Activated T-cell treated with anti-CD3 and anti-CD28 coated beads, Interleukin-2, amount 50 U/mL, for 24 hours (primary cell): ENCODE measurements around the gene LRRC8E.
"Not testable (repeated sequence)": the region's sequence is repeated elsewhere in the genome, so short reads cannot be mapped to it uniquely, and the experiment has no call there.

Source experiments
- DNase-seq: peaks from one replicate; pipeline ENCODE4 v3.0.0-alpha.2; 2020
- H3K27ac Mint-ChIP-seq: 2 replicates; pipeline ENCODE4 v1.8.0; 2020; ENCODE audit warnings: mild to moderate bottlenecking, mixed read lengths
- H3K27me3 Mint-ChIP-seq: 2 replicates; pipeline ENCODE4 v1.8.0; 2020; ENCODE audit warnings: mixed read lengths
- H3K36me3 Mint-ChIP-seq: 2 replicates; pipeline ENCODE4 v1.8.0; 2020; ENCODE audit warnings: low read depth, mixed read lengths
- H3K4me1 Mint-ChIP-seq: 2 replicates; pipeline ENCODE4 v1.8.0; 2020; ENCODE audit warnings: low read depth, mixed read lengths
- H3K4me3 Mint-ChIP-seq: 2 replicates; pipeline ENCODE4 v1.8.0; 2020; ENCODE audit warnings: mild to moderate bottlenecking, moderate library complexity, mixed read lengths
- H3K9me3 Mint-ChIP-seq: 2 replicates; pipeline ENCODE4 v1.8.0; 2020; ENCODE audit warnings: mixed read lengths

LRRC8E gene

GRCh38 chr19:7879836-7880235 is 8.5 kb upstream of the LRRC8E start:
- no peaks in the 10 kb centered on the region for H3K9me3 Mint-ChIP-seq
- H3K27ac Mint-ChIP-seq, result no peak overlapping the region
- peaks cover under 1% of the 10 kb centered on the region for H3K4me1 Mint-ChIP-seq
- no peaks in the 10 kb centered on the region for H3K36me3 Mint-ChIP-seq
- no peak for DNase-seq
- H3K4me3 Mint-ChIP-seq, result no peak overlapping the region
- peaks cover 13% of the 10 kb centered on the region for H3K27me3 Mint-ChIP-seq

DNA sequence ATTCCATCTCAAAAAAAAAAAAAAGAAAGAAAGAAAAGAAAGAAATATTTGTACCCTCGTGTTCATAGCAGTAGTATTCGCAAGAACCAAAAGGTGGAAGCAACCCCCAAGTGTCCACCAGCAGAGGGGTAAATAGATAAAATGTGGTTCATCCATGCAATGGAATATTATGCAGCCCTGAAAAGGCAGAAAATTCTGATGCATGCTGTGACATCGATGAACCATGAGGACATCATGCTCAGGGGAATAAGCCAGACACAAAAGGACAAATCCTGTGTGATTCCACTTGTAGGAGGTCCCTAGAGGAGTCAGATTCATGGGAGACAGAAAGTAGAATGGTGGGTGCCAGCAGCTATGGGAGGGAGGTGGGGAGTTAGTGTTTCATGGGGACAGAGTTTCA is 6.4 kb upstream of the LRRC8E start:
- H3K4me1 Mint-ChIP-seq, result no peaks in the 10 kb centered on the region
- no peak overlapping the region for H3K27ac Mint-ChIP-seq
- DNase-seq, result no peak
- H3K27me3 Mint-ChIP-seq, result peaks cover 3% of the 10 kb centered on the region
- H3K9me3 Mint-ChIP-seq, result no peaks in the 10 kb centered on the region
- no peaks in the 10 kb centered on the region for H3K36me3 Mint-ChIP-seq
- H3K4me3 Mint-ChIP-seq, result no peak overlapping the region

- H3K27ac Mint-ChIP-seq, result no peak overlapping the region
- H3K27me3 Mint-ChIP-seq, result peaks cover 6% of the 10 kb centered on the region
- no peak for DNase-seq
- no peaks in the 10 kb centered on the region for H3K36me3 Mint-ChIP-seq
- no peaks in the 10 kb centered on the region for H3K4me1 Mint-ChIP-seq
- H3K4me3 Mint-ChIP-seq, result no peak overlapping the region
- no peaks in the 10 kb centered on the region for H3K9me3 Mint-ChIP-seq
These were observed 5.2 kb upstream of the LRRC8E start for GRCh38 chr19:7883105-7883504.

DNA sequence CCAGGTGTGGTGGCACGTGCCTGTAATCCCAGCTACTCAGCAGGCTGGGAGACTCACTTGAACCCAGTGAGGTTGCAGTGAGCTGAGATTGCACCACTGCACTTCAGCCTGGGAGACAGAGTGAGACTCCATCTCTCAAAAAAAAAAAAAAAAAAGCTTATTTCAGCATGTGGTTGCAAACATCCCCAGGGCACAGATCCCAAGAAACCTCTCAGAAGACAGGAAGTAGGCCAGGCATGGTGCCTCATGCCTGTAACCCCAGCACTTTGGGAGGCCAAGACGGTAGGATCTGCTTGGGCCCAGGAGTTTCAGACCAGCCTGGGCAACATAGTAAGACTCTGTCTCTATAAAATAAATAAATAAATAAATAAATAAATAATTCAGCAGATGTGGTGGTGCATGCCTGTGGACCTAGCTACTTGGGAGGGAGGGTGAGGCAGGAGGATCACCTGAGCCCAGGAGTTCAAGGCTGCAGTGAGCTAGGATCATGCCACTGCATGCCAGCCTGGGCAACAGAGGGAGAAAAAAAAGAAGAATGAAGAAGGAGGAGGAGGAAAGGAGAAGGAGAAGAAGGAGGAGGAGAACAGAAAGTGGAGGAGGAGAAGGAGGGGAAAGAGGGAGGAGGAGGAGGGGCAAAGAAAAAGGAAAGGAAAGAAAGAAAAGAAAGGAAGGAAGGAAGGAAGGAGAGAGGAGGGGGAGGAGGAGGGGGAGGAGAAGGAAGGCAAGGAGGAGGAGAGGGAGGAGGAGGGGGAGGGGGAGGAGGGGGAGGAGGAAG is 4.3 kb upstream of the LRRC8E start:
- no peak for DNase-seq
- H3K27ac Mint-ChIP-seq, result no peak overlapping the region
- H3K27me3 Mint-ChIP-seq, result peaks cover 10% of the 10 kb centered on the region
- no peaks in the 10 kb centered on the region for H3K9me3 Mint-ChIP-seq
- no peak overlapping the region for H3K4me3 Mint-ChIP-seq
- no peaks in the 10 kb centered on the region for H3K36me3 Mint-ChIP-seq
- peaks cover 2% of the 10 kb centered on the region for H3K4me1 Mint-ChIP-seq

DNA sequence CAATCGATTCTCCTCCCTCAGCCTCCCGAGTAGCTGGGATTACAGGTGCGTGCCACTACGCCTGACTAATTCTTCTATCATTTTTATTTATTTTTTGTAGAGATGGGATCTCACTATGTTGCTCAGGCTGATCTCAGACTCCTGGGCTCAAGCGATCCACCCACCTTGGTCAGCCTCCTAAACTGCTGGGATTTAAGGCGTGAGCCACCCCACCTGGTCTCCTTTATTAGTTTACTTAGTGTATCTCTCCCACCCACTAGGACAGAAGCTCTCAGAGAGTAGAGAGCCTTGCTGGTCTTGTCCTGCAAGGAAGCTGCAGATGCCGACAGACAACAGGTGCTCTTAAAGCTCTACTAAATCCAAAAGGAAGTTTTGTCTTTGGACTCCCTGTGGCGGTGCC is 2.5 kb upstream of the LRRC8E start:
- Mint-ChIP-seq H3K4me3 (no peak overlapping the region), H3K36me3 (no peaks in the 10 kb centered on the region), H3K4me1 (peaks cover 2% of the 10 kb centered on the region), H3K9me3 (no peaks in the 10 kb centered on the region), H3K27me3 (peaks cover 23% of the 10 kb centered on the region), H3K27ac (no peak overlapping the region)
- DNase-seq, result no peak

- Mint-ChIP-seq H3K4me3 (no peak overlapping the region), H3K27ac (no peak overlapping the region), H3K4me1 (peaks cover 2% of the 10 kb centered on the region), H3K36me3 (no peaks in the 10 kb centered on the region), H3K9me3 (no peaks in the 10 kb centered on the region), H3K27me3 (peaks cover 30% of the 10 kb centered on the region)
- DNase-seq, result no peak
These were observed 734 bp upstream of the LRRC8E start for GRCh38 chr19:7887408-7888144.

DNA sequence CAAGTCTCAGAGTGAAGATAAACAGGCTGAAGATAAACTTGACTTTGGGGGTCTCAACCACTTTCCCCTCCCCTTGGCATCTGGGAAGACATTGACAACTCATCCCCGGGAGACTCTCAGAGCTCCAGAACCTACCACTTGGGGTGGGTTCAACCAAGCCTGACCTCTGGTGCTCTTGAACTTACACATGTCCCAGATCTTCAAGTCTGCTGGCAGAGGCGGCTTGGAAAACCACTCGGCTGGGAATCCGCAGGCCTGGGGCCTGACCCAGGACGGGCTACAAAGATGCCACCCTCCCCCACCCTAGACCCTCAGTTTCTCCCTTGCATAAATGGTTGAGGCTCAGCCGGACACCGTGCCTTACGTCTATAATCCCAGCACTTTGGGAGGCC is 512 bp downstream of the LRRC8E start:
- Mint-ChIP-seq H3K9me3 (no peaks in the 10 kb centered on the region), H3K36me3 (no peaks in the 10 kb centered on the region), H3K27ac (no peak overlapping the region), H3K4me3 (no peak overlapping the region), H3K27me3 (peaks cover 33% of the 10 kb centered on the region), H3K4me1 (peaks cover 2% of the 10 kb centered on the region)
- no peak for DNase-seq

GRCh38 chr19:7893362-7894101 is 5.2 kb downstream of the LRRC8E start:
- not testable (repeated sequence) for H3K36me3 Mint-ChIP-seq, H3K9me3 Mint-ChIP-seq, H3K4me3 Mint-ChIP-seq

DNA sequence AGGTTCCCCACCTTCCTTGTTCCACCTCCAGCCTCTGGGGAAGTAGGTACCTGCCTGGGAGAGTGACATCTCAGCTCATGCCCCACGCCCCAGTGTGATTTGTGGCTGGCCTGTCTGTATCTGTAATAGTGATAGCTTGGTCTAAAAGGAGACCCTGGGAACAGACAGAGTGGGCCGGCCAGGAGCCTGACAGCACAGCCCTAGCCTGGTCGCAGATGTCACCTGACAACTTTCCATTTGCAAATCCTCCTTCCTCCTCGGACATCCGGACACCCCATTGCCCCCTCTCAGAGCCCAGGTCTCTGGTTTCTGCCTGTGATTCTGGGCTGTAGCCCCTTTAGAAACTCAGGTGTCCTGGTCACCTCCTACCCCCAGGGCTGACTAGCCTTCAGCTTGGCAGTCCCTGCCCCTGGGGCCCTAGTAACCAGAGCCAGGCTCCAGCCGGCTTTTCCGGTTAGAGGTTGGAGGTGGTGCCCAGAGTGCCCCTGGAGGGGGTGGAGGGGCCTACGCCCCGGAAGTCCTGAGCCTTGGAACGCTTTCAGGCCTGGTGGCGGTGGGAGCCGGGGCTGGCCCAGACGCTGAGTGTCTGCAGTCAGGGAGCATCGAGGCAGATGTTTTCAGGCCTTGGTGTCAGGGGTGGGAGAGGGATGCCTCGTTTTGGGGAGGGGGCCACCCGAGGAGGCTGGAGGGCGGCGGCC is 6.5 kb downstream of the LRRC8E start:
- Mint-ChIP-seq H3K4me1 (no peaks in the 10 kb centered on the region), H3K36me3 (no peaks in the 10 kb centered on the region), H3K4me3 (no peak overlapping the region), H3K27ac (no peak overlapping the region), H3K27me3 (peaks cover 36% of the 10 kb centered on the region), H3K9me3 (no peaks in the 10 kb centered on the region)
- no peak for DNase-seq

More at GRCh38 chr19:7893362-7894101, 5.2 kb downstream of the LRRC8E start:
- not testable (repeated sequence) for DNase-seq, H3K27ac Mint-ChIP-seq, H3K4me1 Mint-ChIP-seq
- peaks cover 45% of the 10 kb centered on the region for H3K27me3 Mint-ChIP-seq

DNA sequence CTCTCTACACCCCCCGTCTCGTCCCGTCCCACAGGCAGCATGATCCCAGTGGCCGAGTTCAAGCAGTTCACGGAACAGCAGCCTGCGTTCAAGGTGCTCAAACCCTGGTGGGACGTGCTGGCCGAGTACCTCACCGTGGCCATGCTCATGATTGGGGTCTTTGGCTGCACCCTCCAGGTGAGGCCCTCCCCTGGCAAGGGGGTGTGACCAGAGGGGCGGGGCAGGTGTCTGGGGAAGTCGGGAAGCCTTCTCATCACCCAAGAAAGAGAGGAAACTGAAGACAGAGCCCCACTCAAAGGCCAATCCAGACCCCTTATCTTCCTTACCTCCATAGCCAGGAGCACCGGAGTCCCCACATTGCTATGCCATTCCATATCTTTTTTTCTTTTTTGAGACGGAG is 7.3 kb downstream of the LRRC8E start:
- Mint-ChIP-seq H3K9me3 (no peaks in the 10 kb centered on the region), H3K4me3 (no peak overlapping the region), H3K36me3 (no peaks in the 10 kb centered on the region), H3K27me3 (peaks cover 30% of the 10 kb centered on the region), H3K4me1 (no peaks in the 10 kb centered on the region), H3K27ac (no peak overlapping the region)
- DNase-seq, result no peak

- Mint-ChIP-seq H3K27me3 (peaks cover 23% of the 10 kb centered on the region), H3K36me3 (no peaks in the 10 kb centered on the region), H3K4me1 (peaks cover 1% of the 10 kb centered on the region), H3K27ac (no peak overlapping the region), H3K9me3 (no peaks in the 10 kb centered on the region), H3K4me3 (no peak overlapping the region)
- no peak for DNase-seq
These were observed 9.0 kb downstream of the LRRC8E start for GRCh38 chr19:7897292-7897691.

DNA sequence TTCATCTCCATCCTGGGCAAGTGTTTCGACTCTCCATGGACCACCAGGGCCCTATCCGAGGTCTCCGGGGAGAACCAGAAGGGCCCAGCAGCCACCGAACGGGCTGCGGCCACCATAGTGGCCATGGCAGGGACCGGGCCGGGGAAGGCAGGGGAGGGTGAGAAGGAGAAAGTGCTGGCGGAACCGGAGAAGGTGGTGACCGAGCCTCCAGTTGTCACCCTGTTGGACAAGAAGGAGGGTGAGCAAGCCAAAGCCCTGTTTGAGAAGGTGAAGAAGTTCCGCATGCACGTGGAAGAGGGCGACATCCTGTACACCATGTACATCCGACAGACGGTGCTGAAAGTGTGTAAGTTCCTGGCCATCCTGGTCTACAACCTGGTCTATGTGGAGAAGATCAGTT is 10.7 kb downstream of the LRRC8E start:
- Mint-ChIP-seq H3K36me3 (no peaks in the 10 kb centered on the region), H3K4me1 (peaks cover 13% of the 10 kb centered on the region), H3K9me3 (no peaks in the 10 kb centered on the region), H3K27me3 (peaks cover 17% of the 10 kb centered on the region), H3K27ac (no peak overlapping the region), H3K4me3 (no peak overlapping the region)
- DNase-seq, result no peak

DNA sequence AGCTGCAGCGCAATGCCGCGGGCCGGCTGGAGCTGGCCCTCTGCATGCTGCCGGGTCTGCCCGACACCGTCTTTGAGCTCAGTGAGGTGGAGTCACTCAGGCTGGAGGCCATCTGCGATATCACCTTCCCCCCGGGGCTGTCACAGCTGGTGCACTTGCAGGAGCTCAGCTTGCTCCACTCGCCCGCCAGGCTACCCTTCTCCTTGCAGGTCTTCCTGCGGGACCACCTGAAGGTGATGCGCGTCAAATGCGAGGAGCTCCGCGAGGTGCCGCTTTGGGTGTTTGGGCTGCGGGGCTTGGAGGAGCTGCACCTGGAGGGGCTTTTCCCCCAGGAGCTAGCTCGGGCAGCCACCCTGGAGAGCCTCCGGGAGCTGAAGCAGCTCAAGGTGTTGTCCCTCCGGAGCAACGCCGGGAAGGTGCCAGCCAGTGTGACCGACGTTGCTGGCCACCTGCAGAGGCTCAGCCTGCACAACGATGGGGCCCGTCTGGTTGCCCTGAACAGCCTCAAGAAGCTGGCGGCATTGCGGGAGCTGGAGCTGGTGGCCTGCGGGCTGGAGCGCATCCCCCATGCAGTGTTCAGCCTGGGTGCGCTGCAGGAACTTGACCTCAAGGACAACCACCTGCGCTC is 11.6 kb downstream of the LRRC8E start:
- DNase-seq, result no peak
- Mint-ChIP-seq H3K27ac (no peak overlapping the region), H3K36me3 (peaks cover 7% of the 10 kb centered on the region), H3K4me1 (peaks cover 19% of the 10 kb centered on the region), H3K9me3 (no peaks in the 10 kb centered on the region), H3K27me3 (peaks cover 9% of the 10 kb centered on the region), H3K4me3 (no peak overlapping the region)

DNA sequence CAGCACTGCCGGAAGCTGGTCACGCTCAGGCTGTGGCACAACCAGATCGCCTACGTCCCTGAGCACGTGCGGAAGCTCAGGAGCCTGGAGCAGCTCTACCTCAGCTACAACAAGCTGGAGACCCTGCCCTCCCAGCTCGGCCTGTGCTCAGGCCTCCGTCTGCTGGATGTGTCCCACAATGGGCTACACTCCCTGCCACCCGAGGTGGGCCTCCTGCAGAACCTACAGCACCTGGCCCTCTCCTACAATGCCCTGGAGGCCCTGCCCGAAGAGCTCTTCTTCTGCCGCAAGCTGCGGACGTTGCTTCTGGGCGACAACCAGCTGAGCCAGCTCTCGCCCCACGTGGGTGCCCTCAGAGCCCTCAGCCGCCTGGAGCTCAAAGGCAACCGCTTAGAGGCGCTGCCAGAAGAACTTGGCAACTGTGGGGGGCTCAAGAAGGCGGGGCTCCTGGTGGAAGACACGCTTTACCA is 12.1 kb downstream of the LRRC8E start:
- H3K27ac Mint-ChIP-seq, result no peak overlapping the region
- H3K27me3 Mint-ChIP-seq, result peaks cover 5% of the 10 kb centered on the region
- peaks cover 11% of the 10 kb centered on the region for H3K36me3 Mint-ChIP-seq

More for the DNA sequence above, 12.1 kb downstream of the LRRC8E start:
- peaks cover 24% of the 10 kb centered on the region for H3K4me1 Mint-ChIP-seq
- no peak for DNase-seq
- no peak overlapping the region for H3K4me3 Mint-ChIP-seq
- no peaks in the 10 kb centered on the region for H3K9me3 Mint-ChIP-seq
